Liver (tissue), 3 donors: ENCODE data around the gene UCHL3.
"Not testable (repeated sequence)": the region's sequence is repeated elsewhere in the genome, so short reads cannot be mapped to it uniquely, and the experiment has no call there.

Experiments used
- ATF3 ChIP-seq: IDR thresholded peaks from 2 replicates; pipeline ENCODE4 v1.6.1; 2016; ENCODE audit warnings: antibody characterized with exemption
- CTCF ChIP-seq: fragments of 150-350 bp; IDR thresholded peaks from 2 replicates; pipeline ENCODE4 v1.5.1; 2017; ENCODE audit warnings: improper control_type of control experiment, low read depth, low read length; ENCODE audit not compliant: missing input control
- RAD21 ChIP-seq, 2 donors: IDR thresholded peaks; 2 replicates each; pipeline ENCODE4 v1.6.1; 2016; ENCODE audit warnings: antibody characterized with exemption in 2 of 2, mild to moderate bottlenecking in 2 of 2
- TAF1 ChIP-seq: conservative IDR thresholded peaks from 2 replicates; pipeline ENCODE4 v1.6.1; 2016; ENCODE audit warnings: antibody characterized with exemption, mild to moderate bottlenecking
- YY1 ChIP-seq: IDR thresholded peaks from 2 replicates; pipeline ENCODE4 v1.6.1; 2016; ENCODE audit warnings: antibody characterized with exemption, mild to moderate bottlenecking
- TF ChIP-seq, protein P1 (sequence below): IDR thresholded peaks from 2 replicates; pipeline ENCODE4 v1.6.1; 2016; ENCODE audit warnings: antibody characterized with exemption
- donor health status: healthy.
- donor health status: healthy.

DNA sequence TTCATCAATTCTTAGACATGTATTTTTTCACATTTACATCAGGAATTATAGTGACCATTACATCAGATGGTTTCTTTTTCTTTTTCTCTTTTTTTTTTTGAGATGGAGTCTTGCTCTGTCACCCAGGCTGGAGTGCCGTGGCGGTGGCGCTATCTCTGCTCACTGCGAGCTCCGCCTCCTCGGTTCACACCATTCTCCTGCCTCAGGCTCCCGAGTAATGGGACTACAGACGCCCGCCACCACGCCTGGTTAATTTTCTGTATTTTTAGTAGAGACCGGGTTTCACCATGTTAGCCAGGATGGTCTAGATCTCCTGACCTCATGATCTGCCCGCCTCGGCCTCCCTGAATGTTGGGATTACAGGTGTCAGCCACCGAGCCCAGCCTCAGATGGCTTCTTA is 4.2 kb upstream of the UCHL3 start:
- not testable (repeated sequence) for TF ChIP-seq CTCF; ATF3; TAF1; RAD21 (IDR thresholded peaks at IDR 0.05); YY1
- TF ChIP-seq, protein P1, sequence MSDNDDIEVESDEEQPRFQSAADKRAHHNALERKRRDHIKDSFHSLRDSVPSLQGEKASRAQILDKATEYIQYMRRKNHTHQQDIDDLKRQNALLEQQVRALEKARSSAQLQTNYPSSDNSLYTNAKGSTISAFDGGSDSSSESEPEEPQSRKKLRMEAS: not testable (repeated sequence)
